Measurements from ENCODE around the gene IGSF21.

IGSF21 gene

DNA sequence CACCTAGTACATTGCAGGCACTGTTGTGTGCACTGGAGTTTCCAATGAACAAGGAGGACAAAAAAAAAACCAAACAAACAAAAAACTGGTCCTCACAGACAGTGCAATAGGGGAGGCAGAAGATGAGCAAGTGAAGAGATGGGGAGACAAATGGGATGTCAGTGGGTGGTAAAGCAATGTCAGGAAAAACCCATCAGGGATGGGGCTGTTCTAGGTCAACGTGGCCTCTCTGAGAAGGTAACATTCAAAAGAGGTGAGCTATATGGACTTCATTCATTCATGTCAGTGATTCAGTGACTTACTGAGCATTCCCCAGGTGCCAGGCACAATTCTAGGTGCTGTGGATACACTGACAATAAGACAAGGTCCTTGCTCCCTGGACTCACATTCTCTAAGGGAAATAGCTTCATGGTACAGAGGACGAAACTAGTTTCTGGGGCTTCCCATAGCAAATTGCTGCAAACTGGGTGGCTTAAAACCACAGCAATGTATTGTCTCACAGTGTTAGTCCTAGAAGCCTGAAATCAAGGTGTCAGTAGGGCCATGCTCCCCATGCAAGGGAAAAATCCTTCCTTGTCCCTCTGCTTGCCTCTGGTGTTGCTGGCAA, 232.7 kb downstream of the IGSF21 start:
- TF ChIP-seq CTCF (IDR thresholded peaks at IDR 0.05; ENCODE audit: low read length, missing control alignments) = no peak

GRCh38 chr1:18340787-18341186, 233.2 kb downstream of the IGSF21 start:
- no peak for DNase-seq (ENCODE audit: low read depth)
- no peak for TF ChIP-seq CTCF (IDR thresholded peaks at IDR 0.05; ENCODE audit: low read length, missing control alignments)
- H3K4me3 ChIP-seq (replicated peaks; ENCODE audit: low read depth, low read length) = no peak overlapping the region

More for the DNA sequence above, 232.7 kb downstream of the IGSF21 start:
- no peak for DNase-seq (ENCODE audit: low read depth)
- H3K4me3 ChIP-seq (replicated peaks; ENCODE audit: low read depth, low read length) = no peak overlapping the region

GRCh38 chr1:18341291-18342069, 233.9 kb downstream of the IGSF21 start:
- no peak for DNase-seq (ENCODE audit: low read depth)
- no peak for TF ChIP-seq CTCF (IDR thresholded peaks at IDR 0.05; ENCODE audit: low read length, missing control alignments)
- no peak overlapping the region for H3K4me3 ChIP-seq (replicated peaks; ENCODE audit: low read depth, low read length)

- DNase-seq (ENCODE audit: low read depth) = no peak
- no peak for TF ChIP-seq CTCF (IDR thresholded peaks at IDR 0.05; ENCODE audit: low read length, missing control alignments)
- H3K4me3 ChIP-seq (replicated peaks; ENCODE audit: low read depth, low read length) = no peak overlapping the region
These were observed 235.1 kb downstream of the IGSF21 start for GRCh38 chr1:18342744-18343143.

DNA sequence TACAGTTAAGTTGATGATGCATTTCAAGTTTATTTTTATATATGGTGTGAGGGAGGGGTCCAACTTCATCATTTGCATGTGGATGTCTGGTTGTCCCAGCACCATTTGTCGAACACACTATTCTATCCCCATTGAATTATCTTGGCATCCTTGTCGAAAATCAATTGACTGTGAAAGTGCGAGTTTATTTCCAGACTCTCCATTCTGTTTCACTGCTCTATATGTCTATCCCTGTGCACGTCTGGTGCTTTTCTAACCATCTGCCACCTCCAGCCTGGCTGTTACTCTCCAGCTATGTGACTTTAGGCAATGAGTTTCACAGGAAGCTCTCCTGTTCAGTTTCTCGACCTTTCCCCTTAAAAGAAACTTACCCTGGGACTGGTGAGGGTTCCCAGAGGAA, 236.0 kb downstream of the IGSF21 start:
- H3K4me3 ChIP-seq (replicated peaks; ENCODE audit: low read depth, low read length) = no peak overlapping the region
- no peak for TF ChIP-seq CTCF (IDR thresholded peaks at IDR 0.05; ENCODE audit: low read length, missing control alignments)
- DNase-seq (ENCODE audit: low read depth) = no peak

GRCh38 chr1:18344755-18345154, 237.2 kb downstream of the IGSF21 start:
- DNase-seq (ENCODE audit: low read depth) = no peak
- no peak for TF ChIP-seq CTCF (IDR thresholded peaks at IDR 0.05; ENCODE audit: low read length, missing control alignments)
- no peak overlapping the region for H3K4me3 ChIP-seq (replicated peaks; ENCODE audit: low read depth, low read length)

Data from fibroblast of pulmonary artery (primary cell).